Right lobe of liver (tissue), 6 donors: ENCODE results near the gene CFC1. TPM values are rescaled to one million over a fixed set of nuclear protein-coding genes. Genes with fewer than 3 reads are reported as not detected.
"Not testable (repeated sequence)": the region's sequence is repeated elsewhere in the genome, so short reads cannot be mapped to it uniquely, and the experiment has no call there.

Experiments used
- ATAC-seq, 4 donors: fragments of 200-7000 bp; cut with Tn5 transposase; one replicate each; pipeline ENCODE4 v1.9.1; 2020; ENCODE audit warnings: mild to moderate bottlenecking in 4 of 4, moderate library complexity in 4 of 4
- DNase-seq, 3 donors: peaks; one replicate each; pipeline ENCODE4 v3.0.0-alpha.2; 2020
- H3K27ac ChIP-seq, 3 donors: fragments of 200-600 bp; one replicate each; pipeline ENCODE4 v1.8.0; 2022
- H3K27me3 ChIP-seq, 2 donors: fragments of 200-600 bp; one replicate each; pipeline ENCODE4 v1.8.0; 2022
- H3K36me3 ChIP-seq, 4 donors: fragments of 200-600 bp; sonication (generic) in 1 of 4; one replicate each; pipeline versions ENCODE4 v1.5.1 to v1.8.0; 2017 to 2022; ENCODE audit warnings: control low read depth in 1 of 4
- H3K4me1 ChIP-seq, 4 donors: fragments of 200-600 bp; sonication (generic) in 1 of 4; one replicate each; pipeline versions ENCODE4 v1.5.1 to v1.8.0; 2017 to 2022; ENCODE audit warnings: control low read depth in 1 of 4
- H3K4me3 ChIP-seq, 3 donors: fragments of 200-600 bp; one replicate each; pipeline ENCODE4 v1.8.0; 2022
- H3K9me3 ChIP-seq, 4 donors: fragments of 200-600 bp; sonication (generic) in 1 of 4; one replicate each; pipeline versions ENCODE4 v1.5.1 to v1.8.0; 2017 to 2022; ENCODE audit warnings: control low read depth in 1 of 4
- WGBS: methylation state at CpG from one replicate; pipeline ENCODE4 v1.1.6; 2018; ENCODE audit warnings: low coverage, low lambda C conversion rate; ENCODE audit not compliant: insufficient coverage; ENCODE audit errors: missing lambda C conversion rate; 5-methylcytosine and 5-hydroxymethylcytosine counted together
- intact Hi-C, 2 donors: fragments of 100-400 bp; cut with DNase I; formaldehyde crosslinking; loops; one replicate each; pipeline versions ENCODE4 v1.11.2 to v1.14.1; 2022
- total RNA-seq, 6 experiments: library from RNA; depleted of rRNA in 2 of 6; stranded (reverse); fragments of >200 nt in 2 of 6; fragmentation: NEBNext Ultra II Directional in 3 of 6; extraction: Animal tissue kit (Norgen Biotek cat#: 25700) in 3 of 6; gene quantifications; one replicate each; pipeline versions ENCODE4 v1.1.0 to v1.2.4, GENCODE V29; 2016 to 2023
- donor health status: DM: no; HTN: yes; CAD: no.
- donor health status: DM: no; HTN: no; CAD: no.
- donor health status: DM: no; HTN: no; CAD: no.
- donor health status: DM: no; HTN: yes; CAD: no.
- donor health status: DM: no; HTN: yes; CAD: no.

CFC1 gene
- total RNA-seq, 6 experiments from 2014 or later, result not detected

DNA sequence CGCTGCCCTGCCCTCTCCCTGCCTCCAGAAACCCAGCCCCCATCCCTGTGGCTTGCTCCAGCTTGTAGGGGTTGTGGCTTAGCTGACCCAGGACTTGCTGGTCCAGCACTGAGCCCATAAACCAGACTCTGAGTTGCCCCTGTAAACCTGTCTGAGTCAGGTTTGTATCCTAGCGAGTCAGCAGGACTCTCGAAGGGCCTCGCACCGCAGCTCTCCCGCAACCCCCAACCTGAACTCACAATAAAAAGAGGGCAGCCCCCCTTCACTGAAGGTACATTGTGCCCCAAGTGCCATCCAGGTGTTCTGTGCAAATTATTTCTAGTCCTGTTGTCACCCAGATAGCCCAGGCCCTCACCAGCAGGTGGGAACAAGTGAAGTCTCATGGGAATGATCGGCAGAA is 17.9 kb downstream of the CFC1 start:
- H3K4me3 ChIP-seq, H3K9me3 ChIP-seq, H3K27me3 ChIP-seq, H3K4me1 ChIP-seq, DNase-seq, H3K36me3 ChIP-seq, H3K27ac ChIP-seq, intact Hi-C loops: not testable (repeated sequence)
- ATAC-seq, result peak in 1 of 4 donors; percentile 4
- no CpG with 5 or more reads among the region's 7 CpGs for whole genome bisulfite sequencing

DNA sequence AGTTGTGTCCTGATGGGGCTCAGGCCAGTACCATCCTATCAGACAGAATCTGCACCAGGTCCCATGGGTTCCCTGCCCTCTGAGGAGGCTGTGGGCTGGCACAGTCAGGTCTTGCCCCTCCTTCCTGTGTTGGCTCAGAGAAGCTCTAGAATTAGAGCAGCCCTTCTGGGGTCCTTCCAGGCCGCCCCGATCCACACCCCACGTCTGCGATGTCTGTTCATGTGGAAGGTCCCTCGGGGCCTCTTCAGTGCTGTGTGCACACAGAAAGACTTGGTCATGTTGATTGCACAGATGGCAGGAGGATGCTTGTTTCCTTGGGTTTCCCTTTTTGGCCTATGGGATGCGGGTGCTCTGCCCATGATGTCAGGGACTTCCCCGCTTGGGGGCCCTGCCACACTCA is 20.3 kb downstream of the CFC1 start:
- H3K9me3 ChIP-seq, H3K27ac ChIP-seq, H3K27me3 ChIP-seq, ATAC-seq, H3K4me1 ChIP-seq, intact Hi-C loops, H3K4me3 ChIP-seq, DNase-seq, H3K36me3 ChIP-seq: not testable (repeated sequence)
- WGBS, result 85% methylated on average over 5 of the region's 7 CpGs

DNA sequence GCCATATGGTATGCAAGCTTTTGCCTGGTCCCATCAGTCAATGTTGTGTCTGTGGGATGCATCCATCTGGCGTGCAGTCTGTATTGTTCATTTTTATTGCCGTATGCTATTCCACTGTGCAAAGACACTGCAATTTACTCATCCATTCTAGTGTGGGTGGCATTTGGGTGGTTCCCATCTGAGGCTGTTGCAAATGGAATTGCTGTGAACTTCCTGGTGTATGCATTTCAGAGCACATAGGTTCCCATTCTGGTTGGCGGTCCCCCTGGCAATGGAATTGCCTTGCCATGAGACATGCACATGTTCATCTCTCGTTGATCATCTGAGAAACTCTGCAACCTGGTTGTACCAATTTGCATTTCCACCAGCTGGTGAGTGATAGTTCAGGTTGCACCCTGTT is 21.8 kb downstream of the CFC1 start:
- H3K4me1 ChIP-seq, H3K4me3 ChIP-seq, H3K27me3 ChIP-seq, H3K36me3 ChIP-seq, DNase-seq, H3K9me3 ChIP-seq, intact Hi-C loops, ATAC-seq, H3K27ac ChIP-seq: not testable (repeated sequence)
- no CpG with 5 or more reads among the region's 4 CpGs for WGBS

DNA sequence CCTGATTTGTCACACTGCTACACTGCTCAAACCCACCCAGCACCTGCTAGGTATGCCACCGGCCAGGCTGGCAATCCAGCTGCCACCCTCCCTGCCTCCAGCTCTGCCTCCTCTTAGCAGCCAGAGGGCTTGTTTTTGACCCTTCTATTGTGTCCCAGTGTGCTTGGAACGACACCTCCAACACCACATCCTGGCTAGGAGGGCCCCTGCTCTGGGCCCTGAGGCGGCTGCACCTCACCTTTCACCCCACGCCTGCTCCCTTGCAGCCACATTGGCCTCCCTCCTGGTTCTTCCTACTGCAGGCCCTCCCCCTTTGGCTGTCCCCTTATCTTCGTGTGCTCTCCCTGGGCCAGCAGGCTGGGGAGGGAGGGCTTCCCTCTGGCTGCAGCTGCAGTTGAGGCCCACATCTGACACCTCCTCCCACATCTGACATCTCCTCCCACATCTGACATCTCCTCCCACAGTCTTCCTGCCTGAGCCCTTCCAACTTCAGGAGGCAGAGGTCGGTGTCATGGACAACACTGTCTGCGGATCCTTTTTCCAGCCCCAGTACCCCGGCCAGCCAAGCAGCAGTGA is 23.1 kb downstream of the CFC1 start:
- DNase-seq, H3K36me3 ChIP-seq, H3K4me3 ChIP-seq, H3K27ac ChIP-seq, H3K27me3 ChIP-seq, H3K4me1 ChIP-seq, H3K9me3 ChIP-seq, intact Hi-C loops: not testable (repeated sequence)
- peak in 3 of 4 donors; percentile 16 to 44 (median 26) for ATAC-seq
- no CpG with 5 or more reads among the region's 8 CpGs for WGBS

DNA sequence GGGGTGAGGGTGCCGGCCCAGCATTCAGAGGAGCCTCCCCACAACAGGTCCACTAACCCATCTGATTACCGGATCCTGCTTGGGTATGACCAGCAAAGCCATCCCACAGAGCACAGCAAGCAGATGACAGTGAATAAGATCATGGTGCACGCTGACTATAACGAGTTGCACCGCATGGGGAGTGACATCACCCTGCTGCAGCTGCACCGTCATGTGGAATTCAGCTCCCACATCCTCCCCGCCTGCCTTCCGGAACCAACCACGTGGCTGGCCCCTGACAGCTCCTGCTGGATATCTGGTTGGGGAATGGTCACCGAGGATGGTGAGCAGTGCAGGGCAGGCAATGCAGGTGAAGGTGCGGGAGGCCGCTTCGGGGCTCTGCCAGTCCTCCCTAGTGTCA is 25.1 kb downstream of the CFC1 start:
- DNase-seq, H3K36me3 ChIP-seq, H3K4me3 ChIP-seq, H3K27ac ChIP-seq, H3K9me3 ChIP-seq, ATAC-seq, H3K4me1 ChIP-seq, H3K27me3 ChIP-seq, intact Hi-C loops: not testable (repeated sequence)
- no CpG with 5 or more reads among the region's 13 CpGs for WGBS

DNA sequence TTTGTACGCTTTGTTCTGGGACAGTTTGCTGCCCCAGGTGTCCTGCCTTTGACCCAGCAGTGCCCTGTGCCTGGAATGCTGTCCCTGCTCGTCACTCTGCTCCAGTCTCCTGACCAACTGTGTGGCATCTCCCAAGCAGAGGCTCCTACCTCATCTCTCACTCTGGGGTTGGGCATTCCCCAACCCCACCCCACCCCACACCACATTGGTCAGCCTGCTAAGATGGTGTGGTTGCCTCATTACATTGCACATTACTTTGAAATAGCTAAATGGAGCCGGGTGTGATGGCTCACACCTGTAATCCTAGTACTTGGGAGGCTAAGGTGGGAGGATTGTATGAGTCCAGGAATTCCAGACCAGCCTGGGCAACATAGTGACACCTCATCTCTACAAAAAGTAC is 27.4 kb downstream of the CFC1 start:
- DNase-seq, H3K27me3 ChIP-seq, H3K4me3 ChIP-seq, intact Hi-C loops, H3K36me3 ChIP-seq, H3K4me1 ChIP-seq, ATAC-seq, H3K9me3 ChIP-seq, H3K27ac ChIP-seq: not testable (repeated sequence)
- no CpG with 5 or more reads among the region's 3 CpGs for WGBS

DNA sequence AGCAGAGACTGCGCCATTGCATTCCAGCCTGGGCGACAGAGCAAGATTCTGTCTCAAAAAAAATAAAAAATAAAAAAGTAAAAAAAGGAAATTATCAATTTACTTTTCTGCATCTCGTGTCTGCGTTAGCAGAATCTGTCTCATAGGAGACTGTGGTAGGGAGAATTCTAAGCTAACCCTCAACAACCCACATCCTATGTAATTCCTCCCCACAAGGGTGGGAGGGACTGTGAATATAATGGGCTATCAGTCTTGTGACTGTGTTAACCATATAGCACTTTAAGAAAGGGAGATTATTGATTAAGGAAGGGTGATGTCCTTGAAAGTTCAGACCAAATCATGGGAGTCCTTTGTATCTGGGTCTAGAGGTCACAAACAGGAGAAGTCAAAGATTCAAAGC is 33.2 kb downstream of the CFC1 start:
- ATAC-seq, H3K4me3 ChIP-seq, intact Hi-C loops, H3K9me3 ChIP-seq, H3K27me3 ChIP-seq, H3K27ac ChIP-seq, H3K36me3 ChIP-seq, DNase-seq, H3K4me1 ChIP-seq: not testable (repeated sequence)
- WGBS, result no CpG with 5 or more reads among the region's 4 CpGs

DNA sequence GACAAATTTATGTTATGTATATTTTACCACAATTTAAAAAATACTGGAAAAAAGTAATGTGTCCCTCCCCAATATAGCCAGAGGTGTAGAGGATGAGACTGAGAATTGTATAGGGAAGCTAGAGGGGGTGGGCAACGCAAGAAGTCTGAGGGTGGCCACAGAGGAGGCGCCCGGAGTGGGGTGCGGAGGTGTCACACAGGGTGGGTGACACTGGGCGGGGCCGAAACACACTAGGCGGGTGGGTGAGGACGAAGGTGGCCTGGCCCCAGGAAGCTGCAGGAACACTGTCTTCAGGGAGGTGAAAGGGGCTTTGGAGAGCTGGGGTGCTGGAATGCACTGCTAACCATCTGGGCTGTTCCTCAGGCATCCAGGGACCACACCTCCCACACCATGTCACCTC is 42.9 kb downstream of the CFC1 start:
- H3K4me3 ChIP-seq, H3K36me3 ChIP-seq, H3K27me3 ChIP-seq, H3K9me3 ChIP-seq, DNase-seq, H3K27ac ChIP-seq, intact Hi-C loops, H3K4me1 ChIP-seq, ATAC-seq: not testable (repeated sequence)
- no CpG with 5 or more reads among the region's 8 CpGs for WGBS

DNA sequence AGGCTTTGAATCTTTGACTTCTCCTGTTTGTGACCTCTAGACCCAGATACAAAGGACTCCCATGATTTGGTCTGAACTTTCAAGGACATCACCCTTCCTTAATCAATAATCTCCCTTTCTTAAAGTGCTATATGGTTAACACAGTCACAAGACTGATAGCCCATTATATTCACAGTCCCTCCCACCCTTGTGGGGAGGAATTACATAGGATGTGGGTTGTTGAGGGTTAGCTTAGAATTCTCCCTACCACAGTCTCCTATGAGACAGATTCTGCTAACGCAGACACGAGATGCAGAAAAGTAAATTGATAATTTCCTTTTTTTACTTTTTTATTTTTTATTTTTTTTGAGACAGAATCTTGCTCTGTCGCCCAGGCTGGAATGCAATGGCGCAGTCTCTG is 45.2 kb downstream of the CFC1 start:
- WGBS, result no CpG with 5 or more reads among the region's 4 CpGs
- ATAC-seq, H3K36me3 ChIP-seq, H3K27me3 ChIP-seq, H3K9me3 ChIP-seq, H3K4me3 ChIP-seq, DNase-seq, H3K27ac ChIP-seq, intact Hi-C loops, H3K4me1 ChIP-seq: not testable (repeated sequence)

DNA sequence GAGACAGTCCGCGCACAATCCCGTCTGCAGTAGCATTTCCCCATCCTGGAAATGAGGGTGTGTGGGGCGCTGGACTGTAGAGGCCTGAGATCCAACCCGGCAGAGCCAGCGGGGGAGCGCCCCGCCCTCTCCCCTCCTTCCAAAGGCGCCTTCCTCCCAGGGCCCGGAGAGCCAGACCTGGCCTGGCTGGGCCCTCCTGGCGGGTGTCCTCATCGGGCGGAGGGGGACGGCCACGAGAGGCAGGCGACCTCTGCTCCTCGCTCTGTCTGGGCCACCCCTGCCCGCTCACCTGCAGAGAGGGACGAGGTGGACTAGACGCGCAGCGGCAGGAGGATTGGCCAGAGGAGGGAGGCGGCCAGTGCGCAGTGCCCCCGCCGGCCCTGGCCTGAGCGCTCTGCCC is 49.9 kb downstream of the CFC1 start:
- H3K4me3 ChIP-seq, intact Hi-C loops, H3K27me3 ChIP-seq, H3K36me3 ChIP-seq, H3K27ac ChIP-seq, H3K9me3 ChIP-seq, DNase-seq, ATAC-seq, H3K4me1 ChIP-seq: not testable (repeated sequence)
- WGBS, result no CpG with 5 or more reads among the region's 27 CpGs

DNA sequence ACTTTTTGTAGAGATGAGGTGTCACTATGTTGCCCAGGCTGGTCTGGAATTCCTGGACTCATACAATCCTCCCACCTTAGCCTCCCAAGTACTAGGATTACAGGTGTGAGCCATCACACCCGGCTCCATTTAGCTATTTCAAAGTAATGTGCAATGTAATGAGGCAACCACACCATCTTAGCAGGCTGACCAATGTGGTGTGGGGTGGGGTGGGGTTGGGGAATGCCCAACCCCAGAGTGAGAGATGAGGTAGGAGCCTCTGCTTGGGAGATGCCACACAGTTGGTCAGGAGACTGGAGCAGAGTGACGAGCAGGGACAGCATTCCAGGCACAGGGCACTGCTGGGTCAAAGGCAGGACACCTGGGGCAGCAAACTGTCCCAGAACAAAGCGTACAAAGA is 51.0 kb downstream of the CFC1 start:
- intact Hi-C loops, H3K9me3 ChIP-seq, H3K4me1 ChIP-seq, H3K27me3 ChIP-seq, H3K27ac ChIP-seq, H3K36me3 ChIP-seq, DNase-seq, ATAC-seq, H3K4me3 ChIP-seq: not testable (repeated sequence)
- WGBS, result no CpG with 5 or more reads among the region's 3 CpGs

DNA sequence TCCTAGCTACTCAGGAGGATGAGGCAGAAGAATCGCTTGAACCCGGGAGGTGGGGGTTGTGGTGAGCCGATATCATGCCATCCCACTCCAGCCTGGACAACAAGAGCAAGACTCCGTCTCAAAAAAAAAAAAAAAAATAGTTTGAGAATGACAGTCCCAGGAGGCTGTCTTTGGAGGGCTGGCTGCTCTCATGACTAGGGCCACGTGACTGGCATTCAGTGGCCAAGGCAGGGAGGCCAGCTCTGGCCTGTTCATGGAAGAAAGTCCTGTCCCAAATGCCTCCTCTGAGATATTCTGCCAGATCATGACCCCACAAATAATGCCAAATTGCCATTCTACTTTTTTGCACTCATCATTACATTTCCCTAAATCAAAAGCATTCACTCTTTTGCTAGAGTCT is 54.4 kb downstream of the CFC1 start:
- H3K4me1 ChIP-seq, intact Hi-C loops, H3K4me3 ChIP-seq, H3K9me3 ChIP-seq, H3K27ac ChIP-seq, ATAC-seq, H3K36me3 ChIP-seq, H3K27me3 ChIP-seq, DNase-seq: not testable (repeated sequence)
- WGBS, result no CpG with 5 or more reads among the region's 5 CpGs
